Motor neuron (in vitro differentiated cells): Measurements from ENCODE around the gene PSAP. TPM values are rescaled to one million over a fixed set of nuclear protein-coding genes. Genes with fewer than 3 reads are reported as not detected.

Experiments used
- ATAC-seq, 8 experiments: fragments of 200-7000 bp; cut with Tn5 transposase; replicated peaks in 6 of 8; 2 replicates each; pipeline ENCODE4 v1.8.0; 2021; ENCODE audit warnings: mild to moderate bottlenecking in 8 of 8, moderate library complexity in 8 of 8
- H3K27ac ChIP-seq, 2 donors: fragments of 250-450 bp; sonication (Bioruptor Pico); 2 replicates each; pipeline ENCODE4 v1.9.0; 2021; ENCODE audit warnings: antibody characterized with exemption in 2 of 2, mild to moderate bottlenecking in 2 of 2, moderate library complexity in 1 of 2
- H3K4me1 ChIP-seq, 2 donors: fragments of 250-450 bp; sonication (Bioruptor Pico); replicated peaks in 1 of 2; 2 replicates each; pipeline ENCODE4 v1.6.1; 2021; ENCODE audit warnings: antibody characterized with exemption in 2 of 2, mild to moderate bottlenecking in 2 of 2, moderate library complexity in 1 of 2
- H3K4me3 ChIP-seq, 5 donors: fragments of 250-450 bp; sonication (Bioruptor Pico); 2 replicates each; pipeline ENCODE4 v1.9.0; 2021; ENCODE audit warnings: antibody characterized with exemption in 5 of 5, mild to moderate bottlenecking in 5 of 5, moderate library complexity in 4 of 5
- WGBS, 10 experiments: fragments of 450-650 bp; shearing (Covaris generic); methylation state at CpG; one replicate each; pipeline ENCODE4 v1.0.0; 2022; 5-methylcytosine and 5-hydroxymethylcytosine counted together
- in situ Hi-C, 9 experiments: fragments of 400-800 bp; cut with MboI; loops; one replicate each; pipeline ENCODE4 v1.15.0; 2021; ENCODE audit warnings: low sequenced_read_pairs in 9 of 9, low pct_unique_long_range_greater_than_20kb in 2 of 9; ENCODE audit not compliant: unreplicated experiment in 9 of 9
- total RNA-seq, 8 experiments: library from RNA; unstranded; fragments of 300-600 nt; gene quantifications; 2 replicates each; pipeline versions ENCODE4 v1.2.3 to v1.2.4, GENCODE V29; 2022

PSAP gene
- total RNA-seq, 8 experiments from 2014 or later: 419 to 3,584 (median 668) TPM

GRCh38 chr10:71828702-71829101 lies 22.3 kb downstream of the PSAP start:
- Histone ChIP-seq H3K4me3 (no peak overlapping the region), H3K27ac (no peak overlapping the region), H3K4me1 (no peaks in the 10 kb centered on the region)
- in situ Hi-C loops: no loop called here
- WGBS, 10 experiments: 92 to 100% (median 98%) methylated on average over 1 to 5 of the region's 7 CpGs; no CpG with 5 or more reads in 4 of the 10 experiments
- ATAC-seq: no peak

DNA sequence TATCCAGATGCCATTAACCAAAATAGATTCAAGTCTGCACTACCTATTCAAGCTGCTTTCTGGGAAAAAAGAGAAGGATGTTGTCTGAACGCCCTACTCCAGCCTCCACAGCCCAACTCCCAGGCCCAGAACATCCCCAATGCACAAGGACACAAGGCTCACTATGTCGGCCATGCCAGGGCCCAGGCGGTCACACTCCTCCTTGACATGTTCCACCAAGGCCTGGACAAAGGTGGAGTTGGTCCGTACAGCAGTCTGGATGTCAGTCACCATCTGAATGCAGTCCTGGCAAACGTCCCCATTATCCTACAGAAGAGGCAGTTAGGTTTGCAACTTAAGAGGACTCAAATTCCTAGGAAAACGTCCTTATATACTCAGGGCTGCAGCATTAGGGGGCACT lies 23.2 kb downstream of the PSAP start:
- H3K4me1 ChIP-seq: no peaks in the 10 kb centered on the region
- 50 to 100% (median 87%) methylated on average over 1 to 6 of the region's 6 CpGs; no CpG with 5 or more reads in 2 of the 10 experiments for WGBS, 10 experiments
- in situ Hi-C loops: no loop called here
- H3K4me3 ChIP-seq: no peak overlapping the region
- no peak overlapping the region for H3K27ac ChIP-seq
- ATAC-seq: no peak

GRCh38 chr10:71825217-71825616 lies 25.8 kb downstream of the PSAP start:
- Histone ChIP-seq H3K27ac (no peak overlapping the region), H3K4me1 (no peaks in the 10 kb centered on the region), H3K4me3 (no peak overlapping the region)
- ATAC-seq: no peak
- in situ Hi-C loops: no loop called here
- WGBS, 10 experiments: 67 to 100% (median 82%) methylated on average over 1 to 5 of the region's 11 CpGs; no CpG with 5 or more reads in 4 of the 10 experiments

DNA sequence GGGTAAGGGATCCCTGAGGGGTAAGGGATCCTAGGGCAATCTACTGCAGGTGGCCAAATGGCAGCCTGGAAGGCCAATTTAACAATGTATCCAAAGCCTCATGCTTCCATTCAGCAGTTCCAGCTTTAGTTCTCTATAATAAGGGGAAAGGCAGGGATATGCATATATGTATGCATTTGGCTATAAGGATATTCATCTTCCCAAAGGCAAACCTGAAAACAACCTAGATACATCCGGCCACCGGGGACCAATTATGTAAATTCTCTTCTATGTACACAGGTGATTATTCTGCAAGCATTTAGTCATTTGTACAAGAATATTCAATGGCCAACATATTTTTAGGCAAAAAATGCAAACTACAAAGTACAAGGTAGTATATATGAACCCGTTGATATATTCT lies 26.7 kb downstream of the PSAP start:
- peak in 3 of 8 experiments; percentile 10 to 94 (median 73) for ATAC-seq
- in situ Hi-C loops: no loop called here
- Histone ChIP-seq H3K4me3 (no peak overlapping the region), H3K27ac (no peak overlapping the region), H3K4me1 (no peaks in the 10 kb centered on the region)
- 0 to 100% (median 60%) methylated on average over 1 to 3 of the region's 3 CpGs; no CpG with 5 or more reads in 2 of the 10 experiments for WGBS, 10 experiments

DNA sequence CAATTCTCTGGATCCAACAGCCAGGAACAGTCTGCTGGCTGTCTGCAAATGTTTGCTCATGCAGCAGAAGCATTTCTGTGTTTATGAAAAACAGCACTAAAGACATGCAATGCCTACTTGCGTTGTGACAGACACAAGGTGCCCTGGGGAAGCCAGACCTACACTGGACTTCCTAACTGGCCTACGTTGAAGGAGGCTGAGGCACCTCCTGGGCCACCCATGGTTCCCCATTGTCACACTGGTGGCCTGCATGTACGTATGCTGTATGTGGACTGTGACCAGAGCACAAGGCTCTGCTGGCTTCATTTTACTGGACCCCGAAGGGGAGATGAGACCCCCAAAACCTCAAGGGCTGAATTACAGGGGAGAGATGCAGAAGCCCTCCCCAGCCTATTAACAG lies 27.7 kb downstream of the PSAP start:
- 80 to 100% (median 83%) methylated on average over 1 to 3 of the region's 4 CpGs; no CpG with 5 or more reads in 6 of the 10 experiments for WGBS, 10 experiments
- ATAC-seq: no peak
- in situ Hi-C loops: no loop called here
- Histone ChIP-seq H3K4me1 (no peaks in the 10 kb centered on the region), H3K4me3 (no peak overlapping the region), H3K27ac (no peak overlapping the region)

DNA sequence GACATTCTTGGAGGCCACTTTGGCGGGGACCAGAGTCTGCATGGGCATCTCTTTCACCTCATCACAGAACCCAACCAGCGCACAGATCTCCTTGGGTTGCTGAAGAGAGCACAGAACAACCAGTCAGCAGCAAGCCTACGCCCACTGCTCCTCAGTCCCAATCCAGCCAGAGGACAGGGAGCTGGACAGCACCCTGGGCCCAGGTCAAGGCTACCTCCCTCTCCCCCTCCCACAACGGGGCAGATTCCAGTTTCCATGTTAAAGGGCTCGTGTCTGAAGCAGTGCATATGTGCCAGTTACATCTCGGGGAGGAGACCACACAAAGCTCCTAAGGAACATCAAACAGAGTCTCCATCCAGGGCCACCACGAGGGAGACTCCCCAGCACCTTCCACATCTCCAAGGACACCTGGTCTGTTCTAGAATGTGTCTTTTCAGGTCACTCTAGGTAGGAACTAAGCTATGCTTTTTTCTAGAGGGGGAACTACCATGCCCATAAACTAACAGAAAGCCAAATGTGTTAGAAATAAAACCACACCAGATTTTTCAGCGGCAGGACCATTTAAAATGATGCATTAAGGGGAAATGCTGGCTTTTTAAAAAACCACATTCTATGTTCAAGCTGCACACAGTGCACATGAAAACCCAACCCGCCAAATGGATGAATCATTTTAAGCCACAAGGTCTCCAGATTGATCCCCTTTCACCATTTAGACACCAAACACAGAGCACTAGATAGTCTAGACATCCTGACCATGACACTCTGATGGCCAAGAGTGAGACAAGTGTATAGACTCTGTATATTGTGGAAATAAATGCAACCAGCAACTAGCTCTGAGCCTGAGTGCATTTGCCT lies 28.9 kb downstream of the PSAP start:
- no peak overlapping the region for H3K4me3 ChIP-seq
- in situ Hi-C loops: no loop called here
- no peaks in the 10 kb centered on the region for H3K4me1 ChIP-seq
- no peak overlapping the region for H3K27ac ChIP-seq
- 63 to 100% (median 90%) methylated on average over 1 to 6 of the region's 9 CpGs; no CpG with 5 or more reads in 3 of the 10 experiments for WGBS, 10 experiments
- ATAC-seq: no peak

GRCh38 chr10:71820966-71821365 lies 30.1 kb downstream of the PSAP start:
- in situ Hi-C loops: no loop called here
- no peak overlapping the region for H3K4me3 ChIP-seq
- no peak overlapping the region for H3K27ac ChIP-seq
- no peaks in the 10 kb centered on the region for H3K4me1 ChIP-seq
- no peak for ATAC-seq
- 75 to 97% (median 93%) methylated on average over 3 to 6 of the region's 8 CpGs; no CpG with 5 or more reads in 3 of the 10 experiments for WGBS, 10 experiments

GRCh38 chr10:71819985-71820384 lies 31.1 kb downstream of the PSAP start:
- no peak overlapping the region for H3K4me3 ChIP-seq
- H3K4me1 ChIP-seq: no peaks in the 10 kb centered on the region
- H3K27ac ChIP-seq: no peak overlapping the region
- in situ Hi-C loops: no loop called here
- 72 to 100% (median 83%) methylated on average over 1 to 4 of the region's 6 CpGs; no CpG with 5 or more reads in 7 of the 10 experiments for WGBS, 10 experiments
- ATAC-seq: no peak

- no peak overlapping the region for H3K27ac ChIP-seq
- in situ Hi-C loops: no loop called here
- no peak overlapping the region for H3K4me3 ChIP-seq
- no peak for ATAC-seq
- WGBS, 10 experiments: 74 to 100% (median 94%) methylated on average over 2 to 12 of the region's 18 CpGs; no CpG with 5 or more reads in 6 of the 10 experiments
- H3K4me1 ChIP-seq: no peaks in the 10 kb centered on the region
Measured at GRCh38 chr10:71819441-71819861, 31.6 kb downstream of the PSAP start.

GRCh38 chr10:71818674-71819260 lies 32.3 kb downstream of the PSAP start:
- no peak for ATAC-seq
- in situ Hi-C loops: no loop called here
- 47 to 96% (median 93%) methylated on average over 3 to 10 of the region's 14 CpGs; no CpG with 5 or more reads in 3 of the 10 experiments for WGBS, 10 experiments
- H3K4me1 ChIP-seq: no peaks in the 10 kb centered on the region
- H3K27ac ChIP-seq: no peak overlapping the region
- no peak overlapping the region for H3K4me3 ChIP-seq

DNA sequence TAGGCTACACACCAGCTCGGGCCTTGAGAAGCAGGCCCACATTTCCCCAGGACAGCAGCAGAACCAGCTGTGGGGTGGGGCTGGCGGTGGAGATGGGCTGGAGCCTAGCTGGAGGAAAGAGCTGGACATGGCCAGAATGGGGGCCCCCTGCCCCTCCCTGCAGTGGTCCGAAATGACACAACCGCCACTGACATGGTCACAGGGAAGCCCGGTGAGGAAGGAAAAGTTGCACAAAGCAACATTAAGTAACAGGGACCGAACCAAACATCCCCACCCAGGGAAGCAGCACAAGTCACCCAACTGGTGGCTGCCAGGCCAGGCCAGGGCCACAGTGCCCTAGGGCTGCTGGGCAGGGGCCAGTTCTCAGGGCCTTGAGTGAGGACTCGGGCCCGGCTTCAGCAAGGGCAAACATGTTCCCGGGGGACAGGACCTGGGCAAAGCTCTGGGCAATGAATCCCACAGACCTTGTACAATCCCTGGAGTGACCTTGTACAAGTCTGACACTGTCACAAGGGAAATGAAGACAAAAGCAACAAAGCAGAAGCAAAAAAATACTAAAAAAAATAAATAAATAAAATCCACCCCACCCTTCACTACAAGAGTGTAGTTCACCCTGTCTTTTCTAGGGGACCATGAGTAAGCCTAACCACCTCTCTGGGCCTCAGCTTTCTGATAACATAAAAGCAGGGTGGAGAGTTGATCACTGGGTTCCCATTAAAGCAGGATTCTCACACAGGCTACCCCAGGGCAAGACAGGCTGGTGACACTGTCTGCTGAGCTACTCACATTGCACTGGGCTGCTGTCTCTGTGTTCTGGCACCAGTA lies 33.0 kb downstream of the PSAP start:
- in situ Hi-C loops: no loop called here
- H3K27ac ChIP-seq: no peak overlapping the region
- H3K4me3 ChIP-seq: no peak overlapping the region
- ATAC-seq: peak in 2 of 8 experiments; percentile 50 to 62
- peaks cover 3% of the 10 kb centered on the region in 2 donors for H3K4me1 ChIP-seq
- WGBS, 10 experiments: 28 to 100% (median 79%) methylated on average over 3 to 5 of the region's 9 CpGs; no CpG with 5 or more reads in 6 of the 10 experiments

DNA sequence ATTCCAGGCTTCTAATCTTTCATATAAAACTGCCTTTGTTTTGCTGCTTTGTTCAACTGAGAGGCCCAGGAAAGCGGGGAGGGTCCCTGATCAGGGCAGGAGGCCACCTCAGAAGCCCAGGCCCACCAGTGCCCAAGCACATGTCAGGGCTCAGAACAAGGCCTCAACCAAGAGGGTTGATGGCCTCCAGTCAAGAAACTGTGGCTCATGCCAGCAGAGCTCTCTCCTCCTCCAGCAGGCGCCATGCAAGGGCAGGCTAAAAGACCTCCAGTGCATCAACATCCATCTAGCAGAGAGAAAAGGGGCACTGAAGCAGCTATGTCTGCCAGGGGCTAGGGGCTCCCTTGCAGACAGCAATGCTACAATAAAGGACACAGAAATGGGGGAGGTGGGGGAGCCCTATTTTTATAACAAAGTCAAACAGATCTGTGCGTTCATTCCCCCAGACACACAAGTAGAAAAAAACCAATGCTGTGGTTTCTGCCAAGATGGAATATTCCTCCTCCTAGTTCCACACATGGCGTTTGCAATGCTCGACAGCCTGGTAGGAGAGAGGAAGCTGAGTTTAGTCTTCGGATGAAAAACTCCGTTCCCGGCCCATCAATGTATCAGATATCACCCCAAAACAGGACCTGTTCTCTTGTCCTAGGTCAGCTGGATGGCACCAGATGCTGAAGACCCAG lies 34.0 kb downstream of the PSAP start:
- 67 to 100% (median 90%) methylated on average over 1 to 5 of the region's 8 CpGs; no CpG with 5 or more reads in 3 of the 10 experiments for WGBS, 10 experiments
- Histone ChIP-seq H3K27ac (peak overlapping the region in 1 of 2 donors; percentile 24), H3K4me3 (no peak overlapping the region), H3K4me1 (peaks cover 6 to 12% of the 10 kb centered on the region in 2 donors)
- ATAC-seq: no peak
- in situ Hi-C loops: no loop called here
